ENCODE results near the gene EXOC3.

DNA sequence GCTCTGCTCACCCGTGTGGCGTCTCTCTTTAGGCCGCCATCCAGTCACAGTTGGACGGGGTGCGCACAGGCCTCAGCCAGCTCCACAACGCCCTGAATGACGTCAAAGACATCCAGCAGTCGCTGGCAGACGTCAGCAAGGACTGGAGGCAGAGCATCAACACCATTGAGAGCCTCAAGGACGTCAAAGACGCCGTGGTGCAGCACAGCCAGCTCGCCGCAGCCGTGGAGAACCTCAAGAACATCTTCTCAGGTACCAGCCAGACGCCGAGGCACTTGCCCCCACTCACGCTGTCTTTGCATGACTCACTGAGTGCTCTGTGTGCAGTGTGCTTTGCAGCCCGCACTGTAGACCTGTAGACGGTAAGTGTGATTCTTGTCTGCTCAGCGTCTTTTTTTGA lies 4.5 kb downstream of the EXOC3 start:
- no peak for TF ChIP-seq EZH2 (IDR thresholded peaks at IDR 0.05)
- TF ChIP-seq, protein P1, sequence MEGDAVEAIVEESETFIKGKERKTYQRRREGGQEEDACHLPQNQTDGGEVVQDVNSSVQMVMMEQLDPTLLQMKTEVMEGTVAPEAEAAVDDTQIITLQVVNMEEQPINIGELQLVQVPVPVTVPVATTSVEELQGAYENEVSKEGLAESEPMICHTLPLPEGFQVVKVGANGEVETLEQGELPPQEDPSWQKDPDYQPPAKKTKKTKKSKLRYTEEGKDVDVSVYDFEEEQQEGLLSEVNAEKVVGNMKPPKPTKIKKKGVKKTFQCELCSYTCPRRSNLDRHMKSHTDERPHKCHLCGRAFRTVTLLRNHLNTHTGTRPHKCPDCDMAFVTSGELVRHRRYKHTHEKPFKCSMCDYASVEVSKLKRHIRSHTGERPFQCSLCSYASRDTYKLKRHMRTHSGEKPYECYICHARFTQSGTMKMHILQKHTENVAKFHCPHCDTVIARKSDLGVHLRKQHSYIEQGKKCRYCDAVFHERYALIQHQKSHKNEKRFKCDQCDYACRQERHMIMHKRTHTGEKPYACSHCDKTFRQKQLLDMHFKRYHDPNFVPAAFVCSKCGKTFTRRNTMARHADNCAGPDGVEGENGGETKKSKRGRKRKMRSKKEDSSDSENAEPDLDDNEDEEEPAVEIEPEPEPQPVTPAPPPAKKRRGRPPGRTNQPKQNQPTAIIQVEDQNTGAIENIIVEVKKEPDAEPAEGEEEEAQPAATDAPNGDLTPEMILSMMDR (IDR thresholded peaks at IDR 0.05): no peak

Measured in neural progenitor cell (in vitro differentiated cells).